GM23338 (cell line): Measurements from ENCODE around the gene FAF2. TPM values are rescaled to one million over a fixed set of nuclear protein-coding genes. Genes with fewer than 3 reads are reported as not detected.

Source experiments
- ATAC-seq: fragments of 200-7000 bp; cut with Tn5 transposase; 3 replicates; pipeline ENCODE4 v1.9.1; 2020
- DNase-seq: peaks from one replicate; pipeline ENCODE4 v3.0.0-alpha.2; 2015; ENCODE audit warnings: low spot score
- H2AFZ ChIP-seq: fragments of 200-600 bp; sonication (generic); 2 replicates; pipeline ENCODE4 v1.8.0; 2016; ENCODE audit warnings: antibody characterized with exemption, mild to moderate bottlenecking, moderate library complexity
- H3F3A ChIP-seq: fragments of 200-600 bp; sonication (generic); replicated peaks from 2 replicates; pipeline ENCODE4 v1.8.0; 2017; ENCODE audit warnings: antibody characterized with exemption, mixed run types, low read depth
- H3K27ac ChIP-seq: fragments of 200-600 bp; sonication (generic); 2 replicates; pipeline ENCODE4 v1.6.1; 2016; ENCODE audit warnings: low read depth
- H3K27me3 ChIP-seq: fragments of 200-600 bp; sonication (generic); 2 replicates; pipeline ENCODE4 v1.8.0; 2016; ENCODE audit warnings: mild to moderate bottlenecking, mixed run types, moderate library complexity; ENCODE audit not compliant: insufficient read depth
- H3K36me3 ChIP-seq: fragments of 200-600 bp; sonication (generic); 2 replicates; pipeline ENCODE4 v1.8.0; 2016; ENCODE audit warnings: mild to moderate bottlenecking; ENCODE audit not compliant: insufficient read depth
- H3K4me1 ChIP-seq: fragments of 200-600 bp; sonication (generic); 2 replicates; pipeline ENCODE4 v1.8.0; 2016; ENCODE audit warnings: mild to moderate bottlenecking, moderate library complexity; ENCODE audit not compliant: insufficient read depth
- H3K4me2 ChIP-seq: fragments of 200-600 bp; sonication (generic); 2 replicates; pipeline ENCODE4 v1.7.1; 2017; ENCODE audit warnings: mixed run types
- H3K4me3 ChIP-seq: fragments of 200-600 bp; sonication (generic); 2 replicates; pipeline ENCODE4 v1.6.1; 2016; ENCODE audit warnings: mixed run types
- H3K79me2 ChIP-seq: fragments of 200-600 bp; sonication (generic); replicated peaks from 2 replicates; pipeline ENCODE4 v1.8.0; 2017; ENCODE audit warnings: mild to moderate bottlenecking; ENCODE audit not compliant: insufficient read depth
- H3K9me2 ChIP-seq: fragments of 200-600 bp; sonication (generic); 2 replicates; pipeline ENCODE4 v1.8.0; 2017; ENCODE audit not compliant: insufficient read depth
- H4K20me1 ChIP-seq: fragments of 200-600 bp; sonication (generic); replicated peaks from 2 replicates; pipeline ENCODE4 v1.8.0; 2017; ENCODE audit warnings: mild to moderate bottlenecking; ENCODE audit not compliant: insufficient read depth
- H3K27ac Mint-ChIP-seq: 2 replicates; pipeline ENCODE4 v1.8.0; 2020; ENCODE audit warnings: inconsistent platforms, mild to moderate bottlenecking, moderate library complexity, mixed read lengths
- H3K27me3 Mint-ChIP-seq: 3 replicates; pipeline ENCODE4 v1.8.0; 2022; ENCODE audit warnings: low read depth, mild to moderate bottlenecking, moderate library complexity, mixed read lengths, inconsistent platforms; ENCODE audit not compliant: insufficient read depth, poor library complexity
- H3K36me3 Mint-ChIP-seq: 3 replicates; pipeline ENCODE4 v1.8.0; 2021; ENCODE audit warnings: low read depth, mild to moderate bottlenecking, inconsistent platforms, moderate library complexity, mixed read lengths
- H3K4me1 Mint-ChIP-seq: 3 replicates; pipeline ENCODE4 v1.8.0; 2020; ENCODE audit warnings: mild to moderate bottlenecking, inconsistent platforms, mixed read lengths
- H3K4me3 Mint-ChIP-seq: 3 replicates; pipeline ENCODE4 v1.8.0; 2021; ENCODE audit warnings: moderate library complexity, mild to moderate bottlenecking, inconsistent platforms, mixed read lengths
- H3K9me3 Mint-ChIP-seq: 3 replicates; pipeline ENCODE4 v1.8.0; 2020; ENCODE audit warnings: moderate library complexity, mild to moderate bottlenecking, inconsistent platforms, mixed read lengths
- CREB1 ChIP-seq: fragments of 250-450 bp; sonication (Bioruptor Pico); IDR thresholded peaks from 2 replicates; pipeline ENCODE4 v1.5.0; 2020; ENCODE audit warnings: low read depth, mild to moderate bottlenecking, moderate library complexity
- EZH2 ChIP-seq: fragments of 200-600 bp; sonication (generic); IDR thresholded peaks from one replicate; pipeline ENCODE4 v1.8.0; 2017; ENCODE audit warnings: antibody characterized with exemption, mild to moderate bottlenecking, low read depth; ENCODE audit not compliant: unreplicated experiment
- EZH2phosphoT487 ChIP-seq: fragments of 200-600 bp; sonication (generic); IDR thresholded peaks from one replicate; pipeline ENCODE4 v1.8.1; 2018; ENCODE audit warnings: antibody characterized with exemption; ENCODE audit not compliant: unreplicated experiment
- JUNB ChIP-seq: IDR thresholded peaks from one replicate; pipeline ENCODE4 v1.6.1; 2016; ENCODE audit warnings: antibody characterized with exemption; ENCODE audit not compliant: unreplicated experiment
- NANOG ChIP-seq: IDR thresholded peaks from 2 replicates; pipeline ENCODE4 v1.6.1; 2016; ENCODE audit warnings: antibody characterized with exemption, borderline replicate concordance
- POLR2AphosphoS5 ChIP-seq: IDR thresholded peaks from 2 replicates; pipeline ENCODE4 v1.6.1; 2016; ENCODE audit warnings: antibody characterized with exemption, low read depth
- STAT1 ChIP-seq: IDR thresholded peaks from one replicate; pipeline ENCODE4 v1.6.1; 2016; ENCODE audit warnings: antibody characterized with exemption; ENCODE audit not compliant: unreplicated experiment
- ZNF114 ChIP-seq: fragments of 250-450 bp; sonication (Bioruptor Pico); IDR thresholded peaks from 2 replicates; pipeline ENCODE4 v1.5.0; 2020; ENCODE audit warnings: mild to moderate bottlenecking, moderate library complexity
- ZNF331 ChIP-seq: fragments of 250-450 bp; sonication (Bioruptor Pico); IDR thresholded peaks from 2 replicates; pipeline ENCODE4 v1.5.0; 2020; ENCODE audit warnings: low read depth, mild to moderate bottlenecking, moderate library complexity
- polyA plus RNA-seq: library from polyadenylated mRNA; unstranded; fragments of >200 nt; fragmentation: Nextera tagmentation; extraction: Ambion mirVana; gene quantifications from 2 replicates; pipeline ENCODE4 v1.2.1, GENCODE V29; 2016
- total RNA-seq: library from RNA; depleted of rRNA; stranded (reverse); fragments of >200 nt; shearing (Covaris generic); gene quantifications from 2 replicates; pipeline ENCODE4 v1.2.3, GENCODE V29; 2014
- TF ChIP-seq, protein P1 (sequence below), 2 experiments: fragments of 200-600 bp in 1 of 2; sonication (generic) in 1 of 2; conservative IDR thresholded peaks; 2 replicates each; pipeline versions ENCODE4 v1.5.1 to v1.6.1; 2016 to 2017; ENCODE audit warnings: antibody characterized with exemption in 2 of 2, low read depth in 2 of 2, mild to moderate bottlenecking in 2 of 2, moderate library complexity in 1 of 2
- TF ChIP-seq, protein P2 (sequence below): IDR thresholded peaks from 2 replicates; pipeline ENCODE4 v1.6.1; 2016; ENCODE audit warnings: antibody characterized with exemption
- TF ChIP-seq, protein P3 (sequence below): fragments of 250-450 bp; sonication (Bioruptor Pico); IDR thresholded peaks from 2 replicates; pipeline ENCODE4 v1.5.0; 2020; ENCODE audit warnings: mild to moderate bottlenecking, moderate library complexity
- TF ChIP-seq, protein P4 (sequence below): IDR thresholded peaks from one replicate; pipeline ENCODE4 v1.6.1; 2018; ENCODE audit warnings: antibody characterized with exemption; ENCODE audit not compliant: unreplicated experiment

Gene FAF2
- total and polyA plus RNA-seq, 2 experiments from 2014 or later: 32.8 to 37.6 TPM

DNA sequence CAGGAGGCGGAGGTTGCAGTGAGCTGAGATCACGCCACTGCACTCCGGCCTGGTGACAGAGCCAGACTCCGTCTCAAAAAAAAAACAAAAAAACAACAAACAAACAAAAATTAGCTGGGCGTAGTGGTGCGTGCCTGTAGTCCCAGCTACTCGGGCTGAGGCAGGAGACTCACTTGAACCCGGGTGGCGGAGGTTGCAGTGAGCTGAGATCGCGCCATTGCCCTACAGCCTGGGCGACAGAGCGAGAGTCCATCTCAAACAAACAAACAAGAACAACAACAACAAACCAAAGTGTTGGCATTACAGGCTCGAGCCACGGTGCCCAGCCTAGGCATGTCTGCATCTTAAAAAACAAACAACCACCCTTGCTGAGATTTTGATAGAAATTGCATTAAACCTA, 76.8 kb downstream of the FAF2 start:
- no peaks in the 10 kb centered on the region for H3K27me3 ChIP-seq
- no peak overlapping the region for H3K27ac Mint-ChIP-seq
- no peak overlapping the region for H3K27ac ChIP-seq

More for the DNA sequence above, 76.8 kb downstream of the FAF2 start:
- Mint-ChIP-seq H3K36me3 (peaks cover 25% of the 10 kb centered on the region), H3K4me3 (no peak overlapping the region), H3K9me3 (no peaks in the 10 kb centered on the region), H3K4me1 (peaks cover 12% of the 10 kb centered on the region), H3K27me3 (peaks cover 15% of the 10 kb centered on the region)
- H3K9me2 ChIP-seq: no peaks in the 10 kb centered on the region
- ATAC-seq (no peak), DNase-seq (no peak)
- no peak overlapping the region for H3K4me3 ChIP-seq
- H3F3A ChIP-seq: peaks cover 9% of the 10 kb centered on the region; the same call in 1 of the 2 replicates
- H3K36me3 ChIP-seq: peaks cover 11% of the 10 kb centered on the region; the same call in 1 of the 2 replicates
- no peaks in the 10 kb centered on the region; the same call in 1 of the 2 replicates for H4K20me1 ChIP-seq
- no peak overlapping the region for H2AFZ ChIP-seq
- no peaks in the 10 kb centered on the region for H3K4me1 ChIP-seq
- no peak overlapping the region for H3K4me2 ChIP-seq
- no peaks in the 10 kb centered on the region for H3K79me2 ChIP-seq
- TF ChIP-seq, protein P1, sequence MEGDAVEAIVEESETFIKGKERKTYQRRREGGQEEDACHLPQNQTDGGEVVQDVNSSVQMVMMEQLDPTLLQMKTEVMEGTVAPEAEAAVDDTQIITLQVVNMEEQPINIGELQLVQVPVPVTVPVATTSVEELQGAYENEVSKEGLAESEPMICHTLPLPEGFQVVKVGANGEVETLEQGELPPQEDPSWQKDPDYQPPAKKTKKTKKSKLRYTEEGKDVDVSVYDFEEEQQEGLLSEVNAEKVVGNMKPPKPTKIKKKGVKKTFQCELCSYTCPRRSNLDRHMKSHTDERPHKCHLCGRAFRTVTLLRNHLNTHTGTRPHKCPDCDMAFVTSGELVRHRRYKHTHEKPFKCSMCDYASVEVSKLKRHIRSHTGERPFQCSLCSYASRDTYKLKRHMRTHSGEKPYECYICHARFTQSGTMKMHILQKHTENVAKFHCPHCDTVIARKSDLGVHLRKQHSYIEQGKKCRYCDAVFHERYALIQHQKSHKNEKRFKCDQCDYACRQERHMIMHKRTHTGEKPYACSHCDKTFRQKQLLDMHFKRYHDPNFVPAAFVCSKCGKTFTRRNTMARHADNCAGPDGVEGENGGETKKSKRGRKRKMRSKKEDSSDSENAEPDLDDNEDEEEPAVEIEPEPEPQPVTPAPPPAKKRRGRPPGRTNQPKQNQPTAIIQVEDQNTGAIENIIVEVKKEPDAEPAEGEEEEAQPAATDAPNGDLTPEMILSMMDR (conservative IDR thresholded peaks at IDR 0.05; ENCODE audit: low read depth in 2 of 2): no peak
- TF ChIP-seq CREB1 (CRISPR knock-in tag) (no peak), ZNF114 (CRISPR knock-in tag) (no peak), EZH2 (no peak), POLR2AphosphoS5 (no peak), NANOG (no peak), EZH2phosphoT487 (no peak), JUNB (no peak), ZNF331 (CRISPR knock-in tag) (no peak), STAT1 (no peak)
- TF ChIP-seq, protein P2, sequence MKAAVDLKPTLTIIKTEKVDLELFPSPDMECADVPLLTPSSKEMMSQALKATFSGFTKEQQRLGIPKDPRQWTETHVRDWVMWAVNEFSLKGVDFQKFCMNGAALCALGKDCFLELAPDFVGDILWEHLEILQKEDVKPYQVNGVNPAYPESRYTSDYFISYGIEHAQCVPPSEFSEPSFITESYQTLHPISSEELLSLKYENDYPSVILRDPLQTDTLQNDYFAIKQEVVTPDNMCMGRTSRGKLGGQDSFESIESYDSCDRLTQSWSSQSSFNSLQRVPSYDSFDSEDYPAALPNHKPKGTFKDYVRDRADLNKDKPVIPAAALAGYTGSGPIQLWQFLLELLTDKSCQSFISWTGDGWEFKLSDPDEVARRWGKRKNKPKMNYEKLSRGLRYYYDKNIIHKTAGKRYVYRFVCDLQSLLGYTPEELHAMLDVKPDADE: no peak
- TF ChIP-seq, protein P3, sequence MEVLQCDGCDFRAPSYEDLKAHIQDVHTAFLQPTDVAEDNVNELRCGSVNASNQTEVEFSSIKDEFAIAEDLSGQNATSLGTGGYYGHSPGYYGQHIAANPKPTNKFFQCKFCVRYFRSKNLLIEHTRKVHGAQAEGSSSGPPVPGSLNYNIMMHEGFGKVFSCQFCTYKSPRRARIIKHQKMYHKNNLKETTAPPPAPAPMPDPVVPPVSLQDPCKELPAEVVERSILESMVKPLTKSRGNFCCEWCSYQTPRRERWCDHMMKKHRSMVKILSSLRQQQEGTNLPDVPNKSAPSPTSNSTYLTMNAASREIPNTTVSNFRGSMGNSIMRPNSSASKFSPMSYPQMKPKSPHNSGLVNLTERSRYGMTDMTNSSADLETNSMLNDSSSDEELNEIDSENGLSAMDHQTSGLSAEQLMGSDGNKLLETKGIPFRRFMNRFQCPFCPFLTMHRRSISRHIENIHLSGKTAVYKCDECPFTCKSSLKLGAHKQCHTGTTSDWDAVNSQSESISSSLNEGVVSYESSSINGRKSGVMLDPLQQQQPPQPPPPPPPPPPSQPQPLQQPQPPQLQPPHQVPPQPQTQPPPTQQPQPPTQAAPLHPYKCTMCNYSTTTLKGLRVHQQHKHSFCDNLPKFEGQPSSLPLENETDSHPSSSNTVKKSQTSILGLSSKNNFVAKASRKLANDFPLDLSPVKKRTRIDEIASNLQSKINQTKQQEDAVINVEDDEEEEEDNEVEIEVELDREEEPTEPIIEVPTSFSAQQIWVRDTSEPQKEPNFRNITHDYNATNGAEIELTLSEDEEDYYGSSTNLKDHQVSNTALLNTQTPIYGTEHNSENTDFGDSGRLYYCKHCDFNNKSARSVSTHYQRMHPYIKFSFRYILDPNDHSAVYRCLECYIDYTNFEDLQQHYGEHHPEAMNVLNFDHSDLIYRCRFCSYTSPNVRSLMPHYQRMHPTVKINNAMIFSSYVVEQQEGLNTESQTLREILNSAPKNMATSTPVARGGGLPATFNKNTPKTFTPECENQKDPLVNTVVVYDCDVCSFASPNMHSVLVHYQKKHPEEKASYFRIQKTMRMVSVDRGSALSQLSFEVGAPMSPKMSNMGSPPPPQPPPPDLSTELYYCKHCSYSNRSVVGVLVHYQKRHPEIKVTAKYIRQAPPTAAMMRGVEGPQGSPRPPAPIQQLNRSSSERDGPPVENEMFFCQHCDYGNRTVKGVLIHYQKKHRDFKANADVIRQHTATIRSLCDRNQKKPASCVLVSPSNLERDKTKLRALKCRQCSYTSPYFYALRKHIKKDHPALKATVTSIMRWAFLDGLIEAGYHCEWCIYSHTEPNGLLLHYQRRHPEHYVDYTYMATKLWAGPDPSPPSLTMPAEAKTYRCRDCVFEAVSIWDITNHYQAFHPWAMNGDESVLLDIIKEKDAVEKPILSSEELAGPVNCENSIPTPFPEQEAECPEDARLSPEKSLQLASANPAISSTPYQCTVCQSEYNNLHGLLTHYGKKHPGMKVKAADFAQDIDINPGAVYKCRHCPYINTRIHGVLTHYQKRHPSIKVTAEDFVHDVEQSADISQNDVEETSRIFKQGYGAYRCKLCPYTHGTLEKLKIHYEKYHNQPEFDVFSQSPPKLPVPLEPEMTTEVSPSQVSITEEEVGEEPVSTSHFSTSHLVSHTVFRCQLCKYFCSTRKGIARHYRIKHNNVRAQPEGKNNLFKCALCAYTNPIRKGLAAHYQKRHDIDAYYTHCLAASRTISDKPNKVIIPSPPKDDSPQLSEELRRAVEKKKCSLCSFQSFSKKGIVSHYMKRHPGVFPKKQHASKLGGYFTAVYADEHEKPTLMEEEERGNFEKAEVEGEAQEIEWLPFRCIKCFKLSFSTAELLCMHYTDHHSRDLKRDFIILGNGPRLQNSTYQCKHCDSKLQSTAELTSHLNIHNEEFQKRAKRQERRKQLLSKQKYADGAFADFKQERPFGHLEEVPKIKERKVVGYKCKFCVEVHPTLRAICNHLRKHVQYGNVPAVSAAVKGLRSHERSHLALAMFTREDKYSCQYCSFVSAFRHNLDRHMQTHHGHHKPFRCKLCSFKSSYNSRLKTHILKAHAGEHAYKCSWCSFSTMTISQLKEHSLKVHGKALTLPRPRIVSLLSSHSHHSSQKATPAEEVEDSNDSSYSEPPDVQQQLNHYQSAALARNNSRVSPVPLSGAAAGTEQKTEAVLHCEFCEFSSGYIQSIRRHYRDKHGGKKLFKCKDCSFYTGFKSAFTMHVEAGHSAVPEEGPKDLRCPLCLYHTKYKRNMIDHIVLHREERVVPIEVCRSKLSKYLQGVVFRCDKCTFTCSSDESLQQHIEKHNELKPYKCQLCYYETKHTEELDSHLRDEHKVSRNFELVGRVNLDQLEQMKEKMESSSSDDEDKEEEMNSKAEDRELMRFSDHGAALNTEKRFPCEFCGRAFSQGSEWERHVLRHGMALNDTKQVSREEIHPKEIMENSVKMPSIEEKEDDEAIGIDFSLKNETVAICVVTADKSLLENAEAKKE: no peak
- TF ChIP-seq, protein P4, sequence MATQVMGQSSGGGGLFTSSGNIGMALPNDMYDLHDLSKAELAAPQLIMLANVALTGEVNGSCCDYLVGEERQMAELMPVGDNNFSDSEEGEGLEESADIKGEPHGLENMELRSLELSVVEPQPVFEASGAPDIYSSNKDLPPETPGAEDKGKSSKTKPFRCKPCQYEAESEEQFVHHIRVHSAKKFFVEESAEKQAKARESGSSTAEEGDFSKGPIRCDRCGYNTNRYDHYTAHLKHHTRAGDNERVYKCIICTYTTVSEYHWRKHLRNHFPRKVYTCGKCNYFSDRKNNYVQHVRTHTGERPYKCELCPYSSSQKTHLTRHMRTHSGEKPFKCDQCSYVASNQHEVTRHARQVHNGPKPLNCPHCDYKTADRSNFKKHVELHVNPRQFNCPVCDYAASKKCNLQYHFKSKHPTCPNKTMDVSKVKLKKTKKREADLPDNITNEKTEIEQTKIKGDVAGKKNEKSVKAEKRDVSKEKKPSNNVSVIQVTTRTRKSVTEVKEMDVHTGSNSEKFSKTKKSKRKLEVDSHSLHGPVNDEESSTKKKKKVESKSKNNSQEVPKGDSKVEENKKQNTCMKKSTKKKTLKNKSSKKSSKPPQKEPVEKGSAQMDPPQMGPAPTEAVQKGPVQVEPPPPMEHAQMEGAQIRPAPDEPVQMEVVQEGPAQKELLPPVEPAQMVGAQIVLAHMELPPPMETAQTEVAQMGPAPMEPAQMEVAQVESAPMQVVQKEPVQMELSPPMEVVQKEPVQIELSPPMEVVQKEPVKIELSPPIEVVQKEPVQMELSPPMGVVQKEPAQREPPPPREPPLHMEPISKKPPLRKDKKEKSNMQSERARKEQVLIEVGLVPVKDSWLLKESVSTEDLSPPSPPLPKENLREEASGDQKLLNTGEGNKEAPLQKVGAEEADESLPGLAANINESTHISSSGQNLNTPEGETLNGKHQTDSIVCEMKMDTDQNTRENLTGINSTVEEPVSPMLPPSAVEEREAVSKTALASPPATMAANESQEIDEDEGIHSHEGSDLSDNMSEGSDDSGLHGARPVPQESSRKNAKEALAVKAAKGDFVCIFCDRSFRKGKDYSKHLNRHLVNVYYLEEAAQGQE: no peak
